Epithelial cell of prostate (primary cell): ENCODE results near the gene TBXA2R.

Experiments used
- DNase-seq: peaks from one replicate; pipeline ENCODE4 v3.0.0-alpha.2; 2011; ENCODE audit warnings: low read depth, low spot score
- H3K27ac ChIP-seq: fragments of 450-650 bp; 2 replicates; pipeline ENCODE4 v1.5.1; 2017; ENCODE audit warnings: mild to moderate bottlenecking

TBXA2R gene

DNA sequence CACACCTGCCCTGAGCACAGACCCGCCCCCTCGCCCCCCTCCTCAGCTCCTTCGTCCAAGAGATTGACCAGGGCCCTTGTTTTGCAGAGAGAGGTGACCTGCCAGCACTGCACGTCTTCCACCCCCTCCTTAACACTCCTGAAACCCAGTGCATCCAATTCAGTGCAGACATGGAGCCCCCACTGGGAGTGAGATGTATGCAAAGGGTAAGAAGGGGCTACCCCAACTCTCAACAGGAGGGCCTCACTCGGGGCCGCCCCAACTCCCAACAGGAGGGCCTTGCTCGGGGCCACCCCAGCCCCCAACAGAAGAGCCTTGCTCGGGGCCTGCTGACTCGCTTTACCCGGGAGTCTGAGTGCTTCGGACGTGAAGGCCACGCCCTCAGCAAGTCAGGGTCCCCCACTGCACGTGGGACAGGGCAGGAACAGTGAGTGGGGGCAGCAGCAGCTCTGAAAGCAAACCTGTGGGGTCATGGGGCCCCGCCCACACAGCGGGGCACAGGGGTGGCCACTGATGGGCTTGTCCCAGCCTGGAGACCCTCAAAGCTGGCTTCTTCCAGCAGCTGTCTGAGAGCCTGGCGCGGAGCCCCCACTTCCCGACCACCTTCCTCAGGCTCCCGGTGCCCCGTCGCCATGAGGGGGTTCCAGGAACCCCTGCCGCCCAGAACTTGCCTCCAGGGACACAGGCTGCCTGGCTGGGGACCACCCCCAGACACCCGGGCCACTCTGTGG, 14.3 kb upstream of the TBXA2R start:
- no peak for DNase-seq
- no peak overlapping the region for H3K27ac ChIP-seq

DNA sequence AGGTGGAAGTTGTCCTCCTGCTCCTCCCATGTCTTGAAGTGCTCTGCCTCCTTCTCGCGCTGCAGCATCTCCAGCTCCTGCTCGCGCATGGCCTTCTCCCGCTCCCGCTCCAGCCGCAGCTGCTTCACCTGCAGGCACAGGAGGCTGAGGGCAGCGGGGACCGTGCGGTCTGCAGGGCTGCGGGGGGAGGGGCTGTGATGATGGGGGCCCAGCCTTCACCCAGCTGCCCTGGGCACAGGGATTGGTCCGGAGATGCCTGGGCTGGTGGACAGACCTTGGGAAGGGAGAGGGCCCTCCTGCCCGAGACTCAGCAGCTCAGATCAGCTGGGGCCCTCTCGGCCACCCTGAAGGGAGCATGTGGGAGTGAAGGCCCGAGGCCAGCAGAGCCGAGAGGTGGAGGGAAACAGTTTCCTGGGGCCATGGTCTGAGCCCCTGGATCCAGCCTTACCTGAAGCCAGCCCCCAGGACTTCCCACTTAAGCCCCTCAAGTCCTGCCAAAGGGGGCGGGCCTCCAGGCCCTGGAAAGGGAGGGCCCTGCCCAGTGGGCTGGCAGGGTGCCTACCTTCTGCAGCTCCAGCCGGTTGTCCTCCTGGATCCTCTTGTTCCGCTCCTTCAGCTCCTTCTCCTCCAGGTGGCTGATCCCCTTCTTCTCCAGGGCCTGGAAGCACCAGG, 13.6 kb upstream of the TBXA2R start:
- DNase-seq: no peak
- no peak overlapping the region for H3K27ac ChIP-seq

DNA sequence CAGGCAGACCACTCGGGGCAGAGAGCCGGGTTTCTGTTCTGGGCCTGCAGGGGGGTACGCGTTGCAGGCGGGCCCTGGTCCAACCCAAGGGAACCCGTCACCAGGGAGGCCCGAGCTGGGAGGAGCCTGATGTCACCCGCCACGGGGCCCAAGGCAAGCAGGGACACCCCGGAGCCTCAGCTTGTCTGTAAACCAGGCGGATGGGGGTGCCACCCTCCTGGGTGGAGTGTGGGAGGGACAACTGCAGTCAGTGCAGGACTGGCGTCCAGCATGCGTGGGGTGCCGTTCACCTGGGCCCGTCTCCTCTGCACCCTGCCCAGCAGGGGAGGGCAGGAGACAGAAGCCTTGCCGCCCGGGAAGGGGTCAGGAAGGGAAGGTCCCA, 12.9 kb upstream of the TBXA2R start:
- no peak for DNase-seq
- H3K27ac ChIP-seq: no peak overlapping the region

DNA sequence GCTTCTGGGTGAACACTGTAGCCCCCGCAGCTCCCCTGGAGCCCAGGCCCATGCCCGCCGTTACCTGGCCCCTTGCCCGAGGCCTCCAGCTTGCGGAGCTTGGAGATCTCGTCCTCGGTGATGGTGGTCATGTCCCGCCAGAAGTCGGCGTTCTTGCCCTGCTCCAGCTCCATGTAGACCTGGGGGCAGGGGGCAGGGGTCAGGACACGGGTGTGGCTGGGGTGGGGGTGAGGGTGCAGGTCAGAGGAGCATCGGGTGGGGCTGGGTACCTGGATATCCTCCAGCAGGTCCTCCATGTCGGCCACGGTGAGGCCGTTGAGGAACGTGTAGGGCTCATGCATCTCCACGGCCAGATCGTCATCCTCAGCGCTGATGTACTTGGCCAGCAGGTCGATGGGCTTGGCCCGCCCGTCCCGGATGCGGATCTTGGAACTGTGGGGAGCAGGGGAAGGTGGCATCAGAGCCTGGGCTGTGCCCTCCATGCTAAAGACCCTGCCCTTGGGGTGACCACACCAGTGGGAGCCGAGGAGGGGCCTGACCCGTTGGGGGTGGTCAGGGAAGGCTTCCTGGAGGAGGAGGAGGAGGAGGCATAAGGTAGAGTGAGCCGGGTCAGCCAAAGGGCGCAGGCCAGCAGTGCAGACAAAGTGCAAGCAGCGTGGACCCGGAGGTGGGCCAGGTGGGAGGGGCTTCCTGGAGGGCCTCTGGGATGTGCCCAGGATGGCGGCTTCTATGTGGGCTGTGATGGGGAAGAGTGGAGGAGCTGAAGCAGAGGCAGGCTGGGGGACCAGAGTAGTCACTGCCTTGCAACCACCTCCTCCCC, 12.3 kb upstream of the TBXA2R start:
- H3K27ac ChIP-seq: no peak overlapping the region
- DNase-seq: no peak

DNA sequence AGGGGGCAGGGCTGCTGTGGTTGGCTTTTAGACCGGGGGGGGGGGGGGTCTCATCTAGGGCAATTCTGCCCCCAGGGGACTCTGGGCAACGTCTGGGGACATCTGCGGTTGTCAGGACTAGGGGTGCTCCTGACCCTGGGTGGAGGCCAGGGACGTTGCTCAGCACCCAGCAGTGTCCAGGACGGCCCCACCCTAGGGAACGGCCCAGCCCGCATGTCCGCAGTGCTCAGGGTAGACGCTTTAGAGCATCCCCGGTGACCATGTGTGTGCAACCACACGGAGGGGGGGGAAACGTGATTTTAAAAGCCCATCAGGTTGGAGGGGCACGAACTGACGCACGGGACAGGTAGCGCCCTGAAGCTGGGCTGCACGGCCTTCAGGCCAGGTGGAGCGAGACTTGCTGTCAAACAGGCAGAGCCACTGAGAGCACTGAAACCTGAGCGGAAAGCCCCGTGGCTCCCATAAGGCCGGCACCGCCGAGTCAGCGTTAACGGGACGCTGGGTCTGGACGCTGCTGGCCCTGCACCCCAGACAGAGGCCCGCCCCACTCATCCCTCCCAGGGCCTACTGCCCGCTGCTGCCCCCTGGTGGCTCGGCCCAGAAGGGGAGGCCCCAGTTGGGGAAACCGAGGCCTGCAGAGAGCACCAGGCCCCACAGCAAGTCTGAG, 11.6 kb upstream of the TBXA2R start:
- no peak overlapping the region for H3K27ac ChIP-seq
- DNase-seq: no peak

DNA sequence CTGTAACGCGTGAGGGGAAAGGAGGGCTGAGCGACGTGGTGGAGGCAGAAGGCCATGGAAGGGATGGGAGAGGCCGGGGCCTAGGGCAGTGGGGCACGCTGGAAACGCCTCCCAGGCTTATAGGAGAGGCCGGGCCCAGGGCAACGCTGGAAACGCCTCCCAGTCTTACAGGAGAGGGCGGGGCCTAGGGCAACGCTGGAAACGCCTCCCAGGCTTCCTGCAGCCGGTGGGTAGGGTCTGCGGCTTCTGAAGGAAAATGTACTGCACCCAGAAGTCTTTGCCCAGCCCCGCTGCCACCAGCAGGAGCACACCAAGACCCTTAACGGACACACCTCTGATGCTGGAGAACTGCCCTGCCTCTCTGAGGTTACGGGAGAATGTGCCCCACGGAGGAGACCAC, 10.8 kb upstream of the TBXA2R start:
- H3K27ac ChIP-seq: no peak overlapping the region
- DNase-seq: no peak

DNA sequence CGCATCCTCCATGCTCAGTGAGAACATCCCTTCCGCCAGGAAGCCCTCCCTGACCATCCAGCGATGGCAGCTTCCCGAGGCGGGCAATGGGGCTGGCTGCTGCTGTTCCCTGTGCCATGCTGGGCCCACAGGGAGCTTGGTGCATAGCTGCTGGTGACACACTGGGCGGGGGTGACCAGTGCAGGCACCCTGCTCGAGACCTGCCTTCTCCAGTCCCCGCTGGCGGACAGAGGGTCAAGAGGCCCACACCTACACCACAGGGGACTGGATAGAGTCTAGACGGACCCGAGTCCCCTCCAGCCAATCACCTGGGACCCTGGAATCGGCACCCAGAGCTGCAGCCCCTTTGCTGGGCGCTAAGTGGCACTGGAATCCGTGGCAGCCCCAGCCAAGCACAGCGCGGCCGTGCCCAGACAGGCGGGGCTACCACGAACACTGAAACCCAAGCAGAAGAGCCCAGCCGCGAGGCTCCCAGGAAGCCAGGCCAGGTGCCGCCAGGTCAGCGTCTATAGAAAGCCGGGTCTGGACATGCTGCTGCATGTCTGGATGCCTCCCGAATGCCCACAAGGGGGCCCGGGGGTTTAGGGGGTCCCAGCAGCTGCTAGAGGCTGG, 9.0 kb upstream of the TBXA2R start:
- no peak for DNase-seq
- no peak overlapping the region for H3K27ac ChIP-seq

DNA sequence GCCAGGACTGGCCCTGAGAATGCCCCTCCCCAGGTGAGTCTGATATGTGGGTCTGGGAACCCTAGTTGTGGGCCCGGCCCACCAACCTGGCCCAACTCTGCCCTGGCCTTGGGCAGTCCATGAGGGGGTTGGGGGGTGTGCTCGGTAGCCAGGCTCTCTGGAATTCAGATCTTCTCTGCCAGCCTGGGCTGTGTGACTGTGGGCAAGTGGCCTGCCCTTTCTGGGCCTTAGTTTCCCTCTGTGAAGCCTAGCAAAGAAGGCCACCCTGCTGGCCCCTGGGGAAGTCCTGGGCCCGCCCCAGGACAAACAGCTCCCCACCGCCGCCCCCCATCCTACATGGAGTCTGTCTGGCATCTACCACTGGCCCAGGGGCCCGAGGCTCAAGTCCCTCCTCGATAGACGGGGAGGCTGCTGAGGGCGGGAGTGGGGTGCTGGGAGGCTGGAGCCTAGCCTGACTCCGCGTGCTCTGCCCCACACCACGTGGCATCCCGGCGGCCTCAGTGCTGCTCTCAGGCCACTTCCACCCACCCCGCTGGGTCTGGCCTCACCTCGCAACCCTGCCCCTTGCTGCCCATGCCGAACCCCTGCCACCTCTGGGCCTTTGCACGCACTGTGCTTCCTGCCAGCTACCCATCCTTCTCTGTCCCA, 8.3 kb upstream of the TBXA2R start:
- no peak overlapping the region for H3K27ac ChIP-seq
- DNase-seq: no peak

DNA sequence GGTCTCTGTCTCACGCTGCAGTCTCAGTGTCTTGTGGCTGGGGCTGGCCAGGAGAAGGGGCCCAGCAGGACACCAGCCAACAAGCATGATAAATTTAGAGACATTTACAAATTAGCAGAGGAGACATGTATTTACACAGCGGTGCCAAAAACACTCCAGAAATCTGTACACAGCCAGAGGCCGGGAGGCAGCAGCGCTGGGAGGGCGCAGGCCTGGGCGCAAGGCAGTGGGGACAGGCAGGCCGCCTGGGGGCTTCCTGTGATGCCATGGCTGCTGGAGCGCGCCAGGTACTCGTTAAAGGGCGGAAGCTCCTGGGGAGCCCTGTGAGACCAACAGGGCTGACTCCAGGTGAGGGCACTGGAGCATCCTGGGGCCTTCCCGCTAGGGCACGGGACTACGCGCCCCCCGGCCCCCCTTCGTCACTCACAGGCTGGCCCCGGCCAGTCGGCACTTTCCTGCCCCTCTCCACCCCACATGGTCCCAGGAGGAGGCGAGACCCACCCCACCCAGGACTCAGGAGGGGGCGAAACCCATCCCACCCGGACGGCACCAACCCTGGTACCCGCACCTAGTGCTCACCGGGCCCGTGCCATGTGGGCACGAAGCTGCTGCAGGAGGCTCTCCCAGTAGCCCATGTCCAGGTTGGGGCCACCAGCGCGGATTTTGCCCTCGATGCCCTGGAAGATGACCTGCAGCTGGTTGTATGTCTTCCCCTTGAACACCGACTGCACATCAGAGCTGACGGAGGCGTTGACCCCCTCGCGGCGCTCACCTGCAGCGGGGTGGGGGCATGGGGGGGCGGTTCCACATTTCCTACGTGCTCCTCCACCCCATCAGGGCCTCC, 7.4 kb upstream of the TBXA2R start:
- no peak overlapping the region for H3K27ac ChIP-seq
- no peak for DNase-seq

DNA sequence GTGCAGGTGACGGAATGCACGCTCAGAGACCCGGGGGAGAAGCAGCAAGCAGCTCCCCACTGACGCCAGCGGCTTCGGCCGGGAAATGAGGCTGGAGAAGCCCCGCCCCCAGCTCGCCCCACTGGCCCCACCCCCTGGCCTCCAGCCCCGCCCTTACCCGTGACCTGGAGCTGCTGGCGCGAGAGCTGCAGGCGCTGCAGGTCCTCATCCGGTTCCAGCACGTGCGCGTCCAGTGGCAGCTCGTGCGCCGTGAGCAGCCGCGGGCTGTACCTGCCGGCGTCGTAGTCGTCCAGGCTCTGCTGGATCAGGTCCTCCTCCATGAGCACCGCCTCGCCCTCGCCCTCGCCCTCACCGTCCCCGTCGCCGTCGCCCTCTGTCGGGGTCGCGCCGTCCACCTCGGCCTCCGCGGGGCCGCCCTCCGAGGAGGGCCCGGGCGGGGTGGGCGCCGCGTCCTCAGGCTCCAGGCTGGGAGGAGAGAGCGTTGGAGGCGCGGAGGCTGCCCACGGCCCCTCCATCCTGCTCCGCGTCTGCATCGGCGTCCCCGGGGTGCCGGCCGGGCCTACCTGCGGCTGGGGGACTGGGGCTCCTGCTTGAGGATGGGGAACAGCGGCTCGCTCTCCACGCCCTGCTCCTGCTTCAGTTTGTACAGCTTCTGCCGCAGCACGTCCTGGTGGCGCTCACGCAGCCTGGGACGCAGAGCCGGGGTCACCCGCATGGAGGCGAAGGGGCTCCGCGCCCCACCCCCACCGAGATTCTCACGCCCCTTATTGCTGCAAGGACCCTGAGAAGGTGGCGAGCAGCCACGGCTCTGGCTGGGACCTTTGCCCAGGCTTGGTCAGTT, 6.4 kb upstream of the TBXA2R start:
- no peak for DNase-seq

DNA sequence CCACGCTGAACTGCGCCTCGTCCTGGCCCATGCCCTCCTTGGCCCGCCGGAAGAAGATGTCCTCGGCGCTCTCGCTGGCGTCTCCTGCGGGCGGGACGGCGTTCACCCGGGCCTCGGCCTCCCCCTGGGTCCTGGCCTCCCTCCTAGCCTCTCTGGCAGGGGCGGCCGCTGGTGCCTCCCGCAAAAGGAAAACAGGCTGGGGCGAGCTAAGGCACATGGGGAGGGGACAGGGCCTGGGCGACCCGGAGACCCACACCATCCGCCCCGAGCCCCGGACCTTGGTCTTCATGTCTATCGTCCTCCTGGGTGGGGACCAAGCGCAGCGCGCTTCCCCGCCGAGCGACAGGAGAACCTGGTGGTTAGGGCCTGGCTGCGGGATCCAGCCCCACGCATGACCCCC, 5.7 kb upstream of the TBXA2R start:
- H3K27ac ChIP-seq: no peak overlapping the region
- no peak for DNase-seq

More for the DNA sequence above, 6.4 kb upstream of the TBXA2R start:
- H3K27ac ChIP-seq: no peak overlapping the region

DNA sequence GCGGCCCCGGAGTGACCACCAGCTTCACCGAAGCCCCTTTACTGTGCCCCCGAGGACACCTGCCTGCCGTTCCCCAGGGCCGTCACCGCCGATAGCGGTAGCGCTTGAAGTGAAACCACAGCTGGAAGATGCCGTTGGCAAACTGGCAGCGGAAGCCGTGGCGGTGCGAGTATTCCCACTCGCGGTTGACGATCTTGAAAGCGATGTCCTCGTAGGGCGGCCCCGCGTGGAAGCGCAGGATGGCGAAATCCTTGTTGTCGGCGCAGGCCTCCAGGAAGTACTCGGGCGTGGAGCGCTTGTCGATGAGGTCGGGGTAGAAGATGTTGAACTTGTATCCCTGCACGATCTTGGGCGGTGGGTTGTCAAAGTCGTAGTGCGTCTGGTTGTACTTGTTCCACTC, 5.2 kb upstream of the TBXA2R start:
- DNase-seq: no peak
- H3K27ac ChIP-seq: no peak overlapping the region

DNA sequence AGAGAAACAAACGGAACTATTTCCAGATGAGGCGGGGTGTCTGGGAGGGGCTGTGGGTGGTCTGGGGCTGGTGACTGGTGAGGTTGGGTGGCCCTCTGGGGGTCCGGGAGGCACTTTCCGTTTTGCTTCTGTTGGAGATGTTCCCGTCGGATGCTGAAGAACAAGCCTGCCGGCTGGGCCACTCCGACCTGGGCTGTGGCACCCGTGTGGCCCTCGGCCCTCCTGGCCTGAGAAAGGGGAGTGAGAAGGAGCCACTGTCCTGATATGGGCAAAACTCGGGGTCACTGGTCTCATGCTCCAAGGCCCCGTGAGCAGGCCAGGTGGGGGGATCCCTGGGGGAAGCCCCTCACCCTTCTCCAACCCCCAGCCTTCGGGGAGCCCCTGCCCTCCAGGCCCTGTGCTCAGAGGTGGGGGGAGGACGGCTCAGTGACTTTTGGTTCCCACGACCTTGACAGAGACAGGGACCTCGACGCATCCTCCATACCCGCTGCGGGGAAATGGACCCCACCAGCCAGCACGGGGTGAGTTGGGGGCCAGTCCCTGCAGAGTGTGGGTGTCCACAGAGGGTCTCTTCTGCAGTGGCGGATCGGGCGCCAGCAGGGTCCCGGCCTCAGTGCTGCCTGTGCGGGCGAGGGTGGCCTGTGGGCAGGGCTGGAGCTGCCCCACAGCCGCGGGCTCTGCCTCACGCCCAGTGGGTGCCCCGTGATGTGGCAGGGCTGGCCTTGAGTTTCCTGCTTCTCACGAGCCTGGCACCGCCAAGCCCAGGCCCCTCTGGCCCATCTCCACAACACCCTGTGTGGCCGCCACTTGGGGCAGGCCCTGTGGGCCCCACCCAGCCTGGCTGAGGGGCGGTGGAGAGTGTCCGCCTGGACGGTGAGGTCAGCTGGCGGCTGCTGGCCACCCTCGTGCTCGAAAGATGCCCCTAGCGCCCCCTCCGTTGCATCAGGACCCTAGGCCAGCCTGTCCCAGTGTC, 4.4 kb upstream of the TBXA2R start:
- H3K27ac ChIP-seq: no peak overlapping the region
- no peak for DNase-seq

DNA sequence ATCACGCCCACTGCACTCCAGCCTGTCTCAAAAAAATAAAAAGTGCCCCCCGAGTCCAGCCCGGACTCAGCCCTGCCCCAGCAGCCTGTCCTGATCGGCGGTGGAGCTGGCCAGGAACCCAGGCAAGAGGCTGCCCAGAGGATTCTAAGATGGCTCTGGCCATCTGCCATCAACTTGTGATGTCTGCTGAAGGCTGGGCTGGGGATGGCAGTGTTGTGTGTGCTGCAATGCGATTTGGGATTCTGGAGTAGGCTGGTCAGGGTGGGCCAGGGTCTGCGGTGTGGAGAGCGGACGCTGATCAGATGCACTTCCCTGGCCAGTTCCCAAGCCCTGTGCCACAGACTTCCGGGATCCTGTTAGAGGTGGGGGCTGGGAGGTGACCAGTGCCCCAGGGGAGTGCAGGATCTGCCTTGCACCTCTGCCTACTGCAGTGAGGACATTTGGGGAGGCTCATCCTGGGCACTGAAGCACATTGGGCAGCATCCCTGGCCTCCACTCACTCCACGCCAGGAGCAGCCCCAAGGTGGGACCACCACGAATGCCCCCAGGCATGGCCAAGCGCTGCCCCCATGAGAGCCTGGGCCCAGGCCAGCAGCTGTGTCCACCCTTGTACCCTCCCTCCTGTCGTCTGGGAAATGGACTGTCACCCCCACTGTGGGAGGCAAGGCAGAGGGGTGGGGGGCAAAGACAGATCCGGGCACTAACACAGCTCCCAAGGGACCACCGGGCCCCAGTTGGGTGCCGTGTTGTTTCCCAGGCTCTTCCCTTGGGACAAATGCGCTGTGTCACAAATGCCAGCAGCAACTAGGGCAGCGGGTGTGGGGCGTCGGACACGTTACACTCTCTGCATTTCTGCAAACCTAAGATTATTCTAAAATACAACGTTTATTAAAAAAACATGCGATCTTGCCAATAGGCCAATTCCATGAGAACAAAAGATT, 3.4 kb upstream of the TBXA2R start:
- no peak for DNase-seq
- H3K27ac ChIP-seq: no peak overlapping the region

DNA sequence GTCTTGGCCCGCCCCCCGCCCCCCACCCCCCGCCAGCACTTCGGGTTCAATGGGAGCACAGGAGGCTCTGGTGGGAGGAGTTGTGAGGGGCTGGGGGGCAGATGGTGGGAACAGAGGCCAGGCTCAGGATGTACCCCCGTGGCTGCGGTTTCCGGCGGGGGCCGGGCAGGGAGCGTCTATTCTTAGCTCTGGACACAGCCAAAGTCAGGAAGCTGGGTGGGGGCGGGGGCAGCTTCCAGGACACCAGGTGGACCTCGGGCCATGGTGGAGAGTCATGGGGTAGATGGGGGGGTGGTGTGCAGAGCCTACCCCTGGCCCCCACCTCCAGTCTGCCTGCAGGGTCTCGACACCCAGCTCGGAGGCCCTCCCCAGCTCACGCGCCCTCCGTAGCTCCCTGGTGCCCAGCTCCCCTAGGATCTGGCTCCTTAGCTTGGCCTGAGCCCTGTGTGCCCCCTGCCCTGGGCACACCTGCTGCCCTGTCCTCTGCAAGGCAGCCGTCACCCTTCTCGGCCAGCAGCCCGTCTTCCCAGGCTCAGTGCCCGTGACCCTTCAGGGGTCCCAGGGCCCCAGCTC, 2.2 kb upstream of the TBXA2R start:
- no peak overlapping the region for H3K27ac ChIP-seq
- DNase-seq: no peak
